Measurements from ENCODE around the gene PARD3. TPM values are rescaled to one million over a fixed set of nuclear protein-coding genes. Genes with fewer than 3 reads are reported as not detected.

The PARD3 gene
- total RNA-seq, 1 donor from 2014 or later: 34.1 TPM

DNA sequence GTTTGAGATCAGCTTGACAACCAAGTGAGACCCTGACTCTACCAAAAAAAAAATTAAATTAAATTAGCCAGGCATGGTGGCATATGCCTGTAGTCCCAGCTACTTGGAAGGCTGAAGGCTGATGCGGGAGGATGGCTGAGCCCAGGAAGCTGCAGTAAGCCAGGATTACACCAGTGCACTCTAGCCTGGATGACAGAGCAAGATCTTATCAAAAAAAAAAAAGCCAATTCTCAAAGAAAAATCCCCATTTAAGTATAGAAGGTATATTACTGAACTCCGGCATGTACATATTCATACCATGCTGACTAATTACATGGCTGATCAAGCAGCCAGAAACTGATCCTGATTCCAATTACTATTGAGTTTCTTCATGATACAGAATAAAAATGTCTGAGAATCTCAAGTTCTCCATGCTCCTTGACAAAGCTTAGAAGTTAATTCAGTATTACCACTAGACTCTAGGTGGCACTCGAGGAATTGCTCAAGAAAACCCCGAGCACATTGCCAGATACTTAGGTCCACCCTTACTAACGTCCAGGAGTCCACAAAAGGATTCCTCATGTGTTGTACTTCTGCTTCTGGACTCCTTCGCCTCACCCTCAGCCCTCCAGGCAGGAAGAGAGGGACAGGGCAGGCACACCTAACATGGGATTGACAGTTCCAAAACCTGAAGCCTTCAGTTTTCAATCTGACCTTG, 148.9 kb downstream of the PARD3 start:
- H3K27ac ChIP-seq: no peak overlapping the region
- no peak for DNase-seq
- H3K4me3 ChIP-seq: no peak overlapping the region
- H3K4me1 ChIP-seq: peaks cover 7% of the 10 kb centered on the region
- intact Hi-C loops (cut with DNase I): no loop called here
- TF ChIP-seq, protein P1, sequence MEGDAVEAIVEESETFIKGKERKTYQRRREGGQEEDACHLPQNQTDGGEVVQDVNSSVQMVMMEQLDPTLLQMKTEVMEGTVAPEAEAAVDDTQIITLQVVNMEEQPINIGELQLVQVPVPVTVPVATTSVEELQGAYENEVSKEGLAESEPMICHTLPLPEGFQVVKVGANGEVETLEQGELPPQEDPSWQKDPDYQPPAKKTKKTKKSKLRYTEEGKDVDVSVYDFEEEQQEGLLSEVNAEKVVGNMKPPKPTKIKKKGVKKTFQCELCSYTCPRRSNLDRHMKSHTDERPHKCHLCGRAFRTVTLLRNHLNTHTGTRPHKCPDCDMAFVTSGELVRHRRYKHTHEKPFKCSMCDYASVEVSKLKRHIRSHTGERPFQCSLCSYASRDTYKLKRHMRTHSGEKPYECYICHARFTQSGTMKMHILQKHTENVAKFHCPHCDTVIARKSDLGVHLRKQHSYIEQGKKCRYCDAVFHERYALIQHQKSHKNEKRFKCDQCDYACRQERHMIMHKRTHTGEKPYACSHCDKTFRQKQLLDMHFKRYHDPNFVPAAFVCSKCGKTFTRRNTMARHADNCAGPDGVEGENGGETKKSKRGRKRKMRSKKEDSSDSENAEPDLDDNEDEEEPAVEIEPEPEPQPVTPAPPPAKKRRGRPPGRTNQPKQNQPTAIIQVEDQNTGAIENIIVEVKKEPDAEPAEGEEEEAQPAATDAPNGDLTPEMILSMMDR (IDR thresholded peaks at IDR 0.05): peak; percentile 57
- no peaks in the 10 kb centered on the region for H3K27me3 ChIP-seq (ENCODE audit: low read depth)
- H3K36me3 ChIP-seq: no peaks in the 10 kb centered on the region
- ATAC-seq: peak; percentile 87 to 94
- H3K9me3 ChIP-seq: no peaks in the 10 kb centered on the region

DNA sequence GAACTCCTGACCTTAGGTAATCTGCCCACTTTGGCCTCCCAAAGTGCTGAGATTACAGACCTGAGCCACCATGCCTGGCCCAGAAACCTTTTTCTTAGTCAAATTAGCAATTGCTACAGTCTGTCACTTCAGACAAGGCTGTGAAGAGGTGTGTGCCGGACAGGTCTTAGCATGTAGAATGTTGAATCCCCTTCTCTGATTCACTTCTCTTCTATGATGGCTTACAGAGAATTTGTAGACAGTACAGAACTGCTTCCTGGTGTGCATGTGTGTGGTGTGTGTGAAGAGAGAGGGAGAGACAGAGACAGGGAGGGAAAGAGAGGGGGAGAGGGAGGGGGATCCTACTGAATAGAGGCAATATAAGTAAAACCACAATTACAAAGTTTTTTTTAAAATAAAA, 150.4 kb downstream of the PARD3 start:
- intact Hi-C loops (cut with DNase I): no loop called here
- ATAC-seq (no peak), DNase-seq (no peak)
- TF ChIP-seq, protein P1 (IDR thresholded peaks at IDR 0.05): no peak
- Histone ChIP-seq H3K4me3 (no peak overlapping the region), H3K36me3 (no peaks in the 10 kb centered on the region), H3K4me1 (peaks cover 7% of the 10 kb centered on the region), H3K27me3 (ENCODE audit: low read depth) (no peaks in the 10 kb centered on the region), H3K9me3 (no peaks in the 10 kb centered on the region), H3K27ac (no peak overlapping the region)

GRCh38 chr10:34661580-34661979, 153.5 kb downstream of the PARD3 start:
- intact Hi-C loops (cut with DNase I): no loop called here
- no peaks in the 10 kb centered on the region for H3K36me3 ChIP-seq
- no peaks in the 10 kb centered on the region for H3K27me3 ChIP-seq (ENCODE audit: low read depth)
- DNase-seq: no peak
- no peak for ATAC-seq
- H3K9me3 ChIP-seq: no peaks in the 10 kb centered on the region
- no peak overlapping the region for H3K27ac ChIP-seq
- H3K4me3 ChIP-seq: no peak overlapping the region
- peaks cover 7% of the 10 kb centered on the region for H3K4me1 ChIP-seq
- TF ChIP-seq, protein P1 (IDR thresholded peaks at IDR 0.05): no peak

DNA sequence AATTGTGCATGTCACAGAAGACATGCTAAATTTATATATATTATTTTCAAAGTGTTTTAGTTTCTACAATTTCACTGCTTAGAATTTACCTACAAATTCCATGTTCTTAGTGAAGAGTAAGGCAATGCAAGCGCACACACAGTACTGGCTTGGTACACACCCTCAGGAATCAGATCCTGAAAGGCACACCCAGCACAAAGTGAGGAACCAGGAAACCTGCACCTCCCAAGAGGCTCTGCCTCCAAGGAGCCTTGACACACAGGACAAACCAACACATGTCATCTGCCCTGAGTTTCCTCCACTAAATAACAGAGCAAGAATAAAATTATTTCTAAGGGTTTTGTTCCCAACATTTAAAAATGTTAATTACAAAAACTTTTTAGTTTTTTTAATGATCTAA, 156.2 kb downstream of the PARD3 start:
- intact Hi-C loops (cut with DNase I): no loop called here
- peaks cover 5% of the 10 kb centered on the region for H3K4me1 ChIP-seq

GRCh38 chr10:34656661-34657060, 158.4 kb downstream of the PARD3 start:
- intact Hi-C loops (cut with DNase I): no loop called here
- TF ChIP-seq, protein P1 (IDR thresholded peaks at IDR 0.05): no peak
- no peak for DNase-seq

More for the DNA sequence above, 156.2 kb downstream of the PARD3 start:
- Histone ChIP-seq H3K27ac (no peak overlapping the region), H3K4me3 (no peak overlapping the region), H3K9me3 (no peaks in the 10 kb centered on the region), H3K36me3 (no peaks in the 10 kb centered on the region), H3K27me3 (ENCODE audit: low read depth) (no peaks in the 10 kb centered on the region)
- ATAC-seq (no peak), DNase-seq (no peak)
- TF ChIP-seq, protein P1 (IDR thresholded peaks at IDR 0.05): no peak

More at GRCh38 chr10:34656661-34657060, 158.4 kb downstream of the PARD3 start:
- Histone ChIP-seq H3K36me3 (no peaks in the 10 kb centered on the region), H3K27me3 (ENCODE audit: low read depth) (no peaks in the 10 kb centered on the region), H3K4me1 (peaks cover 5% of the 10 kb centered on the region), H3K9me3 (no peaks in the 10 kb centered on the region), H3K4me3 (no peak overlapping the region), H3K27ac (no peak overlapping the region)
- ATAC-seq: no peak

Data from lower lobe of right lung (tissue), 2 donors.